ENCODE data around the gene LNPK. TPM values are rescaled to one million over a fixed set of nuclear protein-coding genes. Genes with fewer than 3 reads are reported as not detected.
"Not testable (repeated sequence)": the region's sequence is repeated elsewhere in the genome, so short reads cannot be mapped to it uniquely, and the experiment has no call there.

The LNPK gene
- total and polyA plus RNA-seq, 4 donors, result 4.7 to 48.2 (median 16.7) TPM

- DNase-seq (no peak), ATAC-seq (ENCODE audit: insufficient read depth, low FRiP score) (no peak)
- peaks cover 0 to 3% (median 0%) of the 10 kb centered on the region in 4 donors for H3K9me3 ChIP-seq (ENCODE audit: control insufficient read depth in 4 of 4, insufficient read depth in 3 of 4, low read length in 3 of 4)
- TF ChIP-seq CTCF (IDR thresholded peaks at IDR 0.05; ENCODE audit: control extremely low read depth, extremely low read depth), result no peak
- H3K27ac ChIP-seq (ENCODE audit: low read depth in 1 of 2, low read length in 1 of 2), result no peak overlapping the region
- 89 to 93% methylated on average over 1 of the region's 1 CpG for WGBS, 2 donors
- H3K27me3 ChIP-seq (ENCODE audit: control insufficient read depth in 3 of 3, insufficient read depth in 3 of 3, low read length in 2 of 3), result no peaks in the 10 kb centered on the region
- peaks cover 0 to 2% (median 0%) of the 10 kb centered on the region in 5 donors for H3K4me1 ChIP-seq (ENCODE audit: control insufficient read depth in 5 of 5, insufficient read depth in 5 of 5, low read length in 5 of 5)
- H3K9ac ChIP-seq (ENCODE audit: insufficient read depth in 1 of 2, low read length in 2 of 2), result no peak overlapping the region
- no peak overlapping the region for H3K4me3 ChIP-seq
- peaks cover 2 to 23% (median 12%) of the 10 kb centered on the region in 4 donors for H3K36me3 ChIP-seq (ENCODE audit: control insufficient read depth in 4 of 4, insufficient read depth in 4 of 4, low read length in 4 of 4)
These were observed 28.7 kb downstream of the LNPK start for GRCh38 chr2:175973373-175973772.

GRCh38 chr2:175966839-175967238, 35.2 kb downstream of the LNPK start:
- Histone ChIP-seq H3K27ac (ENCODE audit: low read depth in 1 of 2, low read length in 1 of 2) (no peak overlapping the region), H3K9ac (ENCODE audit: insufficient read depth in 1 of 2, low read length in 2 of 2) (no peak overlapping the region), H3K9me3 (ENCODE audit: control insufficient read depth in 4 of 4, insufficient read depth in 3 of 4, low read length in 3 of 4) (no peaks in the 10 kb centered on the region), H3K4me3 (no peak overlapping the region), H3K27me3 (ENCODE audit: control insufficient read depth in 3 of 3, insufficient read depth in 3 of 3, low read length in 2 of 3) (no peaks in the 10 kb centered on the region), H3K36me3 (ENCODE audit: control insufficient read depth in 4 of 4, insufficient read depth in 4 of 4, low read length in 4 of 4) (peaks cover 0 to 5% (median 0%) of the 10 kb centered on the region in 4 donors), H3K4me1 (ENCODE audit: control insufficient read depth in 5 of 5, insufficient read depth in 5 of 5, low read length in 5 of 5) (peaks cover 0 to 9% (median 0%) of the 10 kb centered on the region in 5 donors)
- 97 to 98% methylated on average over 3 of the region's 3 CpGs for WGBS, 2 donors
- DNase-seq (no peak), ATAC-seq (ENCODE audit: insufficient read depth, low FRiP score) (no peak)
- no peak for TF ChIP-seq CTCF (IDR thresholded peaks at IDR 0.05; ENCODE audit: control extremely low read depth, extremely low read depth)

- DNase-seq (peak in 1 of 3 donors; percentile 28), ATAC-seq (ENCODE audit: insufficient read depth, low FRiP score) (no peak)
- no peaks in the 10 kb centered on the region for H3K9me3 ChIP-seq (ENCODE audit: control insufficient read depth in 4 of 4, insufficient read depth in 3 of 4, low read length in 3 of 4)
- H3K27me3 ChIP-seq (ENCODE audit: control insufficient read depth in 3 of 3, insufficient read depth in 3 of 3, low read length in 2 of 3), result no peaks in the 10 kb centered on the region
- no peak overlapping the region for H3K27ac ChIP-seq (ENCODE audit: low read depth in 1 of 2, low read length in 1 of 2)
- peaks cover 0 to 9% (median 0%) of the 10 kb centered on the region in 5 donors for H3K4me1 ChIP-seq (ENCODE audit: control insufficient read depth in 5 of 5, insufficient read depth in 5 of 5, low read length in 5 of 5)
- no peak overlapping the region for H3K4me3 ChIP-seq
- TF ChIP-seq CTCF (IDR thresholded peaks at IDR 0.05; ENCODE audit: control extremely low read depth, extremely low read depth), result no peak
- H3K9ac ChIP-seq (ENCODE audit: insufficient read depth in 1 of 2, low read length in 2 of 2), result no peak overlapping the region
- H3K36me3 ChIP-seq (ENCODE audit: control insufficient read depth in 4 of 4, insufficient read depth in 4 of 4, low read length in 4 of 4), result peaks cover 0 to 5% (median 0%) of the 10 kb centered on the region in 4 donors
- WGBS, 2 donors, result 99 to 100% methylated on average over 3 of the region's 3 CpGs
These were observed 36.3 kb downstream of the LNPK start for GRCh38 chr2:175965773-175966172.

GRCh38 chr2:175964195-175964594, 37.9 kb downstream of the LNPK start:
- 98 to 99% methylated on average over 4 of the region's 4 CpGs for WGBS, 2 donors
- no peak overlapping the region for H3K4me3 ChIP-seq
- no peak overlapping the region for H3K9ac ChIP-seq (ENCODE audit: insufficient read depth in 1 of 2, low read length in 2 of 2)
- no peak for ATAC-seq (ENCODE audit: insufficient read depth, low FRiP score)
- TF ChIP-seq CTCF (IDR thresholded peaks at IDR 0.05; ENCODE audit: control extremely low read depth, extremely low read depth), result no peak
- no peak overlapping the region for H3K27ac ChIP-seq (ENCODE audit: low read depth in 1 of 2, low read length in 1 of 2)
- H3K9me3 ChIP-seq (ENCODE audit: control insufficient read depth in 4 of 4, insufficient read depth in 3 of 4, low read length in 3 of 4), result no peaks in the 10 kb centered on the region
- peaks cover 0 to 9% (median 0%) of the 10 kb centered on the region in 5 donors for H3K4me1 ChIP-seq (ENCODE audit: control insufficient read depth in 5 of 5, insufficient read depth in 5 of 5, low read length in 5 of 5)
- no peaks in the 10 kb centered on the region for H3K36me3 ChIP-seq (ENCODE audit: control insufficient read depth in 4 of 4, insufficient read depth in 4 of 4, low read length in 4 of 4)
- H3K27me3 ChIP-seq (ENCODE audit: control insufficient read depth in 3 of 3, insufficient read depth in 3 of 3, low read length in 2 of 3), result no peaks in the 10 kb centered on the region
- peak in 1 of 3 donors; percentile 11 for DNase-seq

GRCh38 chr2:175963171-175963570, 38.9 kb downstream of the LNPK start:
- H3K4me1 ChIP-seq (ENCODE audit: control insufficient read depth in 5 of 5, insufficient read depth in 5 of 5, low read length in 5 of 5), result not testable (repeated sequence)
- 98 to 99% methylated on average over 2 of the region's 2 CpGs for WGBS, 2 donors

More at GRCh38 chr2:175963171-175963570, 38.9 kb downstream of the LNPK start:
- H3K27me3 ChIP-seq (ENCODE audit: control insufficient read depth in 3 of 3, insufficient read depth in 3 of 3, low read length in 2 of 3); DNase-seq; H3K4me3 ChIP-seq; H3K36me3 ChIP-seq (ENCODE audit: control insufficient read depth in 4 of 4, insufficient read depth in 4 of 4, low read length in 4 of 4); H3K9me3 ChIP-seq (ENCODE audit: control insufficient read depth in 4 of 4, insufficient read depth in 3 of 4, low read length in 3 of 4); H3K27ac ChIP-seq (ENCODE audit: low read depth in 1 of 2, low read length in 1 of 2); H3K9ac ChIP-seq (ENCODE audit: insufficient read depth in 1 of 2, low read length in 2 of 2); ATAC-seq (ENCODE audit: insufficient read depth, low FRiP score): not testable (repeated sequence)

Measured in lung (tissue), 12 donors.